ENCODE measurements around the gene PLXDC1. TPM values are rescaled to one million over a fixed set of nuclear protein-coding genes. Genes with fewer than 3 reads are reported as not detected.
A peak's percentile ranks its signal among the peaks of the same experiment; 100 is the strongest.

Gene PLXDC1
- total RNA-seq, 1 experiment from 2014 or later: 2.0 TPM

DNA sequence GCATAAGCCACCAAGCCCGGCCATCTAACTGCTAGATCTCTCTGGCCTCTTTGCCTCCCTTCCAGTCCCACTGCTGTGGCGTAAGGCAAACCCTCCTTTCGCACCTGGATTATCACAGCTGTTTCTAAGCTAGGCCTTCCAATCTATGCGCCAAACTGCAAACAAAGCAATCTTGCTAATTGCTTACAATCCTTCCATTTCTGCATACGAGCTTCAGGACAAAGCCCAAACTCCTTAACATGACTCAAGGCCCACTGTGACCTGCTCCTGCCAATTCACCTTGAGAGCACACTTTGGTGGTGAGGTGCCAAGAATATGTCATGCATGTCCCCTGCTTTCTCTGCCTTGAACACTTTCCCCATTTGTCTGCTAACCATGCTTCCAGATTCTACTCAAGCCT is 20.5 kb upstream of the PLXDC1 start:
- H3K4ac ChIP-seq (ENCODE audit: low read depth, low read length): no peak overlapping the region
- H3K9me3 Mint-ChIP-seq: peaks cover 4 to 8% of the 10 kb centered on the region in 2 experiments; a peak in 4 of 5 replicates
- no peak overlapping the region for H3K4me2 ChIP-seq (ENCODE audit: insufficient read depth, insufficient read length, low read length)
- no peak overlapping the region for H2BK20ac ChIP-seq (ENCODE audit: low read depth, low read length, poor library complexity, severe bottlenecking)
- H3K9ac ChIP-seq (ENCODE audit: extremely low read depth, insufficient read length, low read length): no peak overlapping the region
- H3T11ph ChIP-seq (ENCODE audit: low read length): no peak overlapping the region
- no peak overlapping the region for H4K5ac ChIP-seq (ENCODE audit: insufficient read length, low read depth, low read length)
- no peak overlapping the region for H4K91ac ChIP-seq (ENCODE audit: insufficient read length, low read depth, low read length)
- H3K79me2 ChIP-seq (ENCODE audit: insufficient read depth, low read length): no peaks in the 10 kb centered on the region
- no peak overlapping the region for H2BK12ac ChIP-seq (ENCODE audit: insufficient read length, low read depth, low read length)
- H4K8ac ChIP-seq (replicated peaks; ENCODE audit: insufficient read length, low read depth, low read length): no peak overlapping the region
- H2AK5ac ChIP-seq (ENCODE audit: insufficient read length, low read length): no peak overlapping the region
- H3K27ac Mint-ChIP-seq: no peak overlapping the region
- H2BK5ac ChIP-seq (ENCODE audit: insufficient read length, low read length): no peak overlapping the region
- no peaks in the 10 kb centered on the region for H3K9me3 ChIP-seq (ENCODE audit: control insufficient read depth, low read depth, low read length)
- H3K23ac ChIP-seq (ENCODE audit: insufficient read length, low read depth, low read length): no peak overlapping the region
- H3K4me1 ChIP-seq (ENCODE audit: insufficient read depth, low read length): no peaks in the 10 kb centered on the region; the same call in 1 of the 2 replicates
- no CpG with 5 or more reads among the region's 5 CpGs for WGBS (ENCODE audit: extremely low coverage, insufficient read length, low lambda C conversion rate)
- H3K27ac ChIP-seq (ENCODE audit: insufficient read length, low read depth, low read length): no peak overlapping the region
- no peak overlapping the region for H2BK15ac ChIP-seq (ENCODE audit: low read depth, low read length)
- DNase-seq: peak; percentile 31
- no peak overlapping the region for H3K56ac ChIP-seq (ENCODE audit: insufficient read length, low read depth, low read length)
- no peaks in the 10 kb centered on the region for H4K20me1 ChIP-seq (ENCODE audit: control insufficient read depth, insufficient read depth, insufficient read length)
- no peak overlapping the region for H3K14ac ChIP-seq (ENCODE audit: insufficient read depth, low read length)
- H2BK120ac ChIP-seq (ENCODE audit: low read depth, low read length, poor library complexity, severe bottlenecking): no peak overlapping the region
- H3K27me3 Mint-ChIP-seq (ENCODE audit: low read depth): peaks cover 17% of the 10 kb centered on the region
- H2AFZ ChIP-seq (ENCODE audit: low read length): no peak overlapping the region
- TF ChIP-seq CTCF (conservative IDR thresholded peaks at IDR 0.05): no peak
- no peak overlapping the region for H3K4me3 Mint-ChIP-seq
- no peaks in the 10 kb centered on the region for H3K23me2 ChIP-seq (ENCODE audit: insufficient read length, low read depth, low read length, poor library complexity, severe bottlenecking)
- peaks cover under 1% of the 10 kb centered on the region; the same call in 1 of the 2 replicates for H3K27me3 ChIP-seq (ENCODE audit: insufficient read depth, low read length)
- H3K36me3 Mint-ChIP-seq (ENCODE audit: insufficient read depth in 1 of 3, low read depth in 3 of 3): peaks cover 9 to 23% (median 15%) of the 10 kb centered on the region in 3 experiments
- peaks cover 28 to 49% of the 10 kb centered on the region in 2 experiments for H3K4me1 Mint-ChIP-seq
- no peaks in the 10 kb centered on the region for H3K79me1 ChIP-seq (ENCODE audit: insufficient read depth, low read depth, low read length, poor library complexity, severe bottlenecking)
- H3K18ac ChIP-seq (ENCODE audit: insufficient read length, low read depth, low read length): no peak overlapping the region
